SKM-1 treated with dmso at 0.1 percent for 144 hours (cell line): Measurements from ENCODE around the gene TFR2.

ENCODE experiments used
- DNase-seq: peaks from one replicate; lab custom pipeline; 2025; ENCODE audit not compliant: unreplicated experiment; lab: John Stamatoyannopoulos, UW

Gene TFR2

GRCh38 chr7:100613412-100614175, 27.8 kb downstream of the TFR2 start:
- DNase-seq: peak; percentile 64

GRCh38 chr7:100612730-100613390, 28.5 kb downstream of the TFR2 start:
- no peak for DNase-seq

DNA sequence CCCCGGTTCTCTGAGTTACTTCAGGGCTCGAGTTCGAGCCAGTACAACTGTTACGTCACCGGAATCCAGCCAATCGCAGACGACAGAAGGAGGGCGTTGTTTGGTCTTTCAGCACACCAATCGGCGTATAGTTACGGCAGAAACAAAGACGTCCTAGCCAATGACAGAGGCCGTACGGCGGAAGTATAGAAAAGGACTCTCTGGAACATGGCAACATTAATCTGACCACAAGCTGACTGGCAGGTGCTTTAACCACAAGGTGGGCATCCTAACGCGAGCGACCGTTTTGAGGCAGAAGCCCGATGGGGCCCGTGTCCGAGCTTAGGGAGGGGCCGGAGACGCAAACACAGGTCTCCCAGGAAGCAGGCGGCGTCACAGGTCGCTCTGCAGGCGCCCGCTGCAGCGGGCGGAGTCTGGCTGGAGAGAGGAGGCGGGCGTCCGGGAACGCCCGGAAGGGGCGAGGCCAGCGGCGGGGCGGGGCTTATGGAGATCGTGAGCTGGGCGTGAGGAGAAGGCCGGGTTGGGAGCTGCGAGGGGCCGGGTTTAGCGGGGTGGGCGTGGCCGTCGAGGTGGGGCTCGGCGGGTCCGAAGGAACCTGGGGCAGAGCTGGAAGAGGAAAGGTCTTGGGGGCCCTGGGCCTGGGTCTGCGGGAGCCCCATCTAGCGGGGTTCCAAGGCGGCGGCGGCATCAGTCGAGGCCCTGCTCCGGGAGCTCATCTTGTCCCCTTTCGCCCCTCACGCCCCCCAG, 29.2 kb downstream of the TFR2 start, which contains the start of gene MOSPD3:
Gene MOSPD3 (plus strand): TSS at position 558 of the 747 bp plus-strand sequence. CDS start 252 bp downstream, outside the sequence.
- peak; percentile 99 for DNase-seq

DNA sequence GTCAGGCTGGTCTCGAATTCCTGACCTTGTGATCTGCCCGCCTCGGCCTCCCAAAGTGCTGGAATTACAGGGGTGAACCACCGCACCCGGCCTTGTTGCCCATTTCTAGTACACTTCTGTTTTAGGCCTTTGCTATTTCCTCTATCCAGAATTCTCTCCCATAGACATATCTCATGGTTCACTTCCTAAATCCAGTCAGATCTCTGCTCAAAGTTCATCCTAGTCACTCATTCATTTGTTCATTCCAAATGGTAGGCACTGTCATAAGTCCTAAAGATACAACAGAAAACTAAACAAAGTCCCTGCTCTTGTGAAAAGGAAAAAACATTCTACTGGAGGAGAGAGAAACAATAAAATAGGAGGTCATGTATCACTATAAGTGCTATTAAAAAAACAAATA, 31.4 kb downstream of the TFR2 start:
- DNase-seq: no peak

GRCh38 chr7:100607111-100607510, 34.2 kb downstream of the TFR2 start:
- DNase-seq: no peak

GRCh38 chr7:100606313-100606712, 35.0 kb downstream of the TFR2 start:
- DNase-seq: no peak

DNA sequence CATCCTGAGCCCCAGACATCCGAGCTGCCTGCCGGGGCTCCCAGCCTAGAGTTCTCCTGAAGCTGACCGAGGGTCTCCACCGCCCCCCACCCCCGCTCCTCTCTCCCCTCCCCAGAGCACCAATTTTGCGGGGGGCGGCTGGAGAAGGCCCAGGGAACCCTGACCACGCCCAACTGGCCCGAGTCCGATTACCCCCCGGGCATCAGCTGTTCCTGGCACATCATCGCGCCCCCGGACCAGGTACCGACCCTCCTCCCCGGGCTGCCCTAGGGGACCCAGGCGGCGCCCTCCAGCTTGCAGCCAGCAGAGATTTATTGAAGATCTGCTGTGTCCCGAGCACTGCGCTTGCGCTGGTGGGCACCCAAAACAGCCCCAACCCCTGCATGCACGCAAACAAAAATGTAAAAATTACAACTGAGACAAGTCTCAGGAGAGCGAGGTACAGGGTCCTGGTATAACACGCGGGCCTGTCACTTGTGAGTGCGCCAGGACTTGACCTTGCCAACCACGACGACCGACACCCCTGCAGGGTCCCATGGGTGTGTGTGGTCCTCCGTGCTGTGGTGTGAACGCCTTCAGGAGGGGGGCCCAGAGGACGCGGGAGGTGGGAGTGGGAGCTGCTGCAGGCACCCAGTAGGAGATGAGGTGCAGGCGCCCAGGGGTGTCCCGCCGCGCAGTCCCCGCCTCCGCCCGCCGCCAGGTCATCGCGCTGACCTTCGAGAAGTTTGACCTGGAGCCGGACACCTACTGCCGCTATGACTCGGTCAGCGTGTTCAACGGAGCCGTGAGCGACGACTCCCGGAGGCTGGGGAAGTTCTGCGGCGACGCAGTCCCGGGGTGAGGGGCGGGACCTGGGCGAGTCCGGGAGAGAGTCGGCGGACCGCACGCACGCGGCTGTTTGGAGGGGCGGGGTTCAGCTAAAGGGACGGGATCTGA, 36.1 kb downstream of the TFR2 start:
- DNase-seq: no peak

- DNase-seq: peak; percentile 80
Observed at GRCh38 chr7:100604028-100604975, 37.0 kb downstream of the TFR2 start.

DNA sequence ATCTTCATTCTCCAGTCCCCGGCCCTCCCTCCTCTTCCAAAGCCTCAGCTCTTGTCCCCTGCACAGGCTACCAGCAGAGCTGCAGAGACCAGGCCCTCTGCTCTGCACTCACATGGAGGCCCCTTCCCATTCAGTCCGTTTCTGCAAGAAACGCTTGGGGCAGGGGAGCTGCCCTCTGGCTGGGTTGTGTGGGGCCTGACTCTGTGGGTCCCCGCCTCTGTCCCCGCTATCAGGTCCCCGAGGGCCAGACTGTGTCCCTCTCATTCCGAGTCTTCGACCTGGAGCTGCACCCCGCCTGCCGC, 37.7 kb downstream of the TFR2 start:
- DNase-seq: no peak

- no peak for DNase-seq
Observed at GRCh38 chr7:100602889-100603725, 38.2 kb downstream of the TFR2 start.

DNA sequence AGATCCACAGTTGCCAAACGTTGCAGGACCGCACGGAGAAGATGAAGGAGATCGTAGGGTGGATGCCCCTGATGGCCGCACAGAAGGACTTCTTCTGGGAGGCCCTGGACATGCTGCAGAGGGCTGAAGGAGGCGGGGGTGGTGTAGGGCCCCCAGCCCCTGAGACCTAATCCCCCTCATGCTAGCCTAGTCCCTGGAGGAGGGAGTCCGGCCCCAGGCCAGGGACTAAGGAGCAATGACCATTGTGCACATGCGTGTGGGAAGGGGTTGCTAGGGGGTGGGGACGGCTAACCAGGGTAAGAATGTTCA, 40.7 kb downstream of the TFR2 start:
- no peak for DNase-seq

- no peak for DNase-seq
Observed at GRCh38 chr7:100599911-100600729, 41.2 kb downstream of the TFR2 start.

DNA sequence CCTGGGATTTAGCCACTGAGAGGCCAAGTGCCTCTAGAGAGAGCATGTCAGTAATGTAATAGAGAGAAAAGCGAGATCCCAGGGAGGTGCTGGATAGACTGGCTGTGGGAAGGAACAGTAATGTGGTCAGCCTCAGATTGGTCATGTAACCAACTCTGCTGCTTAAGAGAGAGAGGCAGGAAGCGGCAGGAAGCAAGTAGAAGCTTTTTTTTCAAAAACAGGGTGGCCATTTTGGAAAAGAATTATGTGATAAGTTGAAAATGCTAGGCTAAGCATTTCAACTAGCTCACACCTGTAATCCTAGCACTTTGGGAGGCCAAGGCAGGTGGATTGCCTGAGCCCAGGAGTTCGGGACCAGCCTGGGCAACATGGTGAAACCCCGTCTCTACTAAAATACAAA, 42.9 kb downstream of the TFR2 start:
- DNase-seq: no peak

DNA sequence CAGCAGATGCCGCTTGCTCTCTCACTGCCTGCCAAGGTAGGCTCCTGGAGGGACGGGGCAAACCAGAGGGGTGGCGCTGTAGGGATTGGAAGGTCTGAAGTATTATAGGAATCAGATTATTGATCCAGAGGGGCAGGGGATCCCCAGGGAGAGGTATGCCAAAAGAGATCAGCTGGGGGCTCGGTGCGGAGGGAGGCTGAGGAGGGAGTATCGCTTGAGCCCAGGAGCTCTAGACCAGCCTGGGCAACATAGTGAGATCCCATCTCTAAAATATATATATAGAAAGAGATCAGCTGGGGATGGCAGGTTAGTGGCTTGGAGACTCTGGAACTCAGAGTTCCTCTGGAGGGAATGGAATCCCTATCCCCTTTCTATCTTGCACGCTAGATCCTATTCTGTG, 46.2 kb downstream of the TFR2 start:
- no peak for DNase-seq

DNA sequence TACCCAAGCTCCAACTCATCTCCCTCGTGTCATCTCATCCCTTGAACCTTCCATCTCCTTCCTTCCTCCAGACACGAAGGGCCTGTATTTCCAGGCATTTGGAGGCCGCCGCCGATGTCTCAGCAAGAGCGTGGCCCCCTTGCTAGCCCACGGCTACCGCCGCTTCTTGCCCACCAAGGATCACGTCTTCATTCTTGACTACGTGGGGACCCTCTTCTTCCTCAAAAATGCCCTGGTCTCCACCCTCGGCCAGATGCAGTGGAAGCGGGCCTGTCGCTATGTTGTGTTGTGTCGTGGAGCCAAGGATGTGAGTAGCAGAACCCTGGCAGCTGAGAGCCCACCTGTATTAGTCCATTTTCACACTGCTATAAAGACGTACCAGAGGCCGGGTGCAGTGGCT, 49.8 kb downstream of the TFR2 start:
- DNase-seq: no peak

DNA sequence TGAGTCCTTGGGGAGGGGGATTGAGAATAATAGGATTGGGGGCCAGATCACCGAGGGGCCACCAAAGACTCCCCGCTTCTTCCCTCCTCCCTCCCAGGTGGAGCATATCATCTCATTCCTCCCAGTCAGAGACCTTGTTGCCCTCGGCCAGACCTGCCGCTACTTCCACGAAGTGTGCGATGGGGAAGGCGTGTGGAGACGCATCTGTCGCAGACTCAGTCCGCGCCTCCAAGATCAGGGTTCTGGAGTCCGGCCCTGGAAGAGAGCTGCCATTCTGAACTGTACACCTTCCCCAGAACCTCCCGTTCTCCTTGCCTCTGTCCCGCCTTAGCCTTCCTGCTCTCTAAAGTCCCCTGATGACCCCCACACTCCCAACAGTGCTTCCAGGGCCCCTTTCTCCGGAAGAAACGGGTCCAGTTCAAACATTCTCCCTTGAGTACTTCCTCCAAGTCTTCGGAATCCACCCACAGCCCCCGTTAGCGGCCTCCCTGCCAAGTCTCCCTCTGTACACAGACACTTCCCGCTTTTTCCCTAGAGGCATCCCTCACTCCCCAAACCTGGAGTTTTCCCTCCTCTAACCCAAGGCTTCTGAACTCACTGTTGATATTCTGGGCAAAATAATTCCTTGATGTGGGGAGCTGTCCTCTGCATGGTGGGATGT, 51.1 kb downstream of the TFR2 start:
- DNase-seq: no peak

- DNase-seq: no peak
Observed at GRCh38 chr7:100589341-100589947, 51.9 kb downstream of the TFR2 start.
